ENCODE data around the gene TSKS.

The TSKS gene

DNA sequence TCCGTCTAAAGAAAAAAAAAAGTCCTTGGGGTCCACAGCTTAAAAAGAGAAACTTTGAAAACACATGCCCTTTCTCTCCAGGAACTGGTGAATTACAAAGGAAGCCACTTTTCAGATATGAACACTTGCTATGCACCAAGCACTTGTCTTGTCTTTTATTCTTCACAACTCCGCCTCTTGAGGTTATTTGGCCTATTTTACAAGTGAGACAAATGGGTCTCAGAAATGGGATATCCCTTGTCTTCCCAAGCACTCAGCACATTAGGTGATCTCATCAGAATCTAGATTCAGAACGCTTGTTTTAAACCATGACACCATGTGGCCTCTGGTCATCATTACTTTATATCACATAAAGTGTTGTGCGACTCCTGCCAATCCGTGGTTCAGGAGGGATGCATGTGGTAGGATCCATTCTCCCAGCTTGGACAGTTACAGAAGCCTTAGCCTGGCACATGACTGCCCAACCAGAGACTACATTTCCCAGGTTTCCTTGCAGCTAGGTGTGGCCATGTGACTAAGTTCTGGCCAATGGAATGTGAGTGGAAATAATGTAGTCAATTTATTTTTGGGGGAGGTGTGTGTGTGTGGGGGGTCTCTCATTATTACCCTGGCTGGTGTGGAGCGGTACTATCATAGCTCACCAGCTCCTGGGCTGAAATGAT, 13.9 kb downstream of the TSKS start:
- TF ChIP-seq, protein P1, sequence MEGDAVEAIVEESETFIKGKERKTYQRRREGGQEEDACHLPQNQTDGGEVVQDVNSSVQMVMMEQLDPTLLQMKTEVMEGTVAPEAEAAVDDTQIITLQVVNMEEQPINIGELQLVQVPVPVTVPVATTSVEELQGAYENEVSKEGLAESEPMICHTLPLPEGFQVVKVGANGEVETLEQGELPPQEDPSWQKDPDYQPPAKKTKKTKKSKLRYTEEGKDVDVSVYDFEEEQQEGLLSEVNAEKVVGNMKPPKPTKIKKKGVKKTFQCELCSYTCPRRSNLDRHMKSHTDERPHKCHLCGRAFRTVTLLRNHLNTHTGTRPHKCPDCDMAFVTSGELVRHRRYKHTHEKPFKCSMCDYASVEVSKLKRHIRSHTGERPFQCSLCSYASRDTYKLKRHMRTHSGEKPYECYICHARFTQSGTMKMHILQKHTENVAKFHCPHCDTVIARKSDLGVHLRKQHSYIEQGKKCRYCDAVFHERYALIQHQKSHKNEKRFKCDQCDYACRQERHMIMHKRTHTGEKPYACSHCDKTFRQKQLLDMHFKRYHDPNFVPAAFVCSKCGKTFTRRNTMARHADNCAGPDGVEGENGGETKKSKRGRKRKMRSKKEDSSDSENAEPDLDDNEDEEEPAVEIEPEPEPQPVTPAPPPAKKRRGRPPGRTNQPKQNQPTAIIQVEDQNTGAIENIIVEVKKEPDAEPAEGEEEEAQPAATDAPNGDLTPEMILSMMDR (conservative IDR thresholded peaks at IDR 0.05; ENCODE audit: control insufficient read depth, insufficient read depth, low read depth, low read length), result no peak
- H3K4me3 ChIP-seq (ENCODE audit: control insufficient read depth, low read depth, low read length), result no peak overlapping the region
- peak; percentile 44 for DNase-seq (ENCODE audit: low read depth)

DNA sequence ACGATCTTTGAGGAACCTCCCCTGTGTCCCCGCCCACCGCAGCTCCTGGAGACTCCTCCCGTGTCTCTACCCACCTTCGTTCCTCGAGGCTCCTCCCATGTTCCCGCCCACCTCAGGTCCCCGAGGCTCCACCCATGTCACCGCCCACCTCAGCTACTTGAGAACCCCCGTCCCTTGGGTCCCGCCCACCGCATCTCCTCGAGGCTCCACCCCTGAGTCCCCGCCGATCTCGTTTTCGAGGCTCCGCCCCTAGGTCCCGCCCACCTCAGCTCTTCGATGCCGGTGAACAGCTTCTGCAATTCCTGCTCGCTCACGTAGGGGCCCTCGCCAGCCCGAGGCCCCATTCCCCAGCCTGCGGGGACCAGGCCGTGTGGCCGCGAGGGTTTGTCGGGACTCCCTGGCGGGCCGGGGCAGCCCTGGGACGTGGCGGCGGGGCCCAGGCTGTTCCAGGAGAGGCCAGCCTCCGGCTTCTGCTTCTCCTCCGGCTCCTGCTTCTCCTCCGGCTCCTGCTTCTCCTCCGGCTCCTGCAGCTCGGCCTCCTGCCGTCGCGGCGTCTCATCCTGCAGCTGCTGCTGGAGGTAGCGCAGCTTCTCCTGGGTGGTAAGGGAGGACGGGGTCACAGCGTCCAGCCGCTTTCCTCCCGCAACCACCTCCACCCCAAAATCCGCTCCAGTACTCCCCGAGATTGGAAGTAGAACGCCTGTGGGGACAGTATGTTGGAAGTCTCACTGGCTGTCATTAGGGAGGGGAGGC, 16.7 kb downstream of the TSKS start:
- peak; percentile 83 for DNase-seq (ENCODE audit: low read depth)
- no peak overlapping the region for H3K4me3 ChIP-seq (ENCODE audit: control insufficient read depth, low read depth, low read length)
- TF ChIP-seq, protein P1 (conservative IDR thresholded peaks at IDR 0.05; ENCODE audit: control insufficient read depth, insufficient read depth, low read depth, low read length), result no peak

DNA sequence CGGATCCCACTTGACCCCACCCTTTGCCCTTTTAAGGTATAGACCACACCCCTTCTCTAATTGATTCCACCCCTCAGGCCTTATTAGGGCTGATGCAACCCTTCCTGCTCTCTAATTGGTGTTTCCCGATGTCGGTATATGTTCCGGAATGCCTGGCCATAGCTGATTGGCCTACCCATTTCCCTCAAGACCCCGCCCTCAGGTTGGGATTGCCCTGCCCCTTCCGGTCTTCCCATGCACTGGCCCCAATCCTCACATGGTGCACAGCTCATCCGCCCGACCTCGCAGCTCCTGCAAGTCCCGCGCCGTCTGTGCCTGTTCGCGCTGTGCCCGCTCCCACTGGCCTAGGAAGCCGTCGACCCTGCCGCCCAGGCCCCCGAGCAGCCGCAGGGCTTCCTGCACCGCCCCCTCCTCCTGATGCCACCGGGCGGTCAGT, 18.1 kb downstream of the TSKS start:
- TF ChIP-seq, protein P1 (conservative IDR thresholded peaks at IDR 0.05; ENCODE audit: control insufficient read depth, insufficient read depth, low read depth, low read length), result no peak
- DNase-seq (ENCODE audit: low read depth), result no peak
- H3K4me3 ChIP-seq (ENCODE audit: control insufficient read depth, low read depth, low read length), result no peak overlapping the region

DNA sequence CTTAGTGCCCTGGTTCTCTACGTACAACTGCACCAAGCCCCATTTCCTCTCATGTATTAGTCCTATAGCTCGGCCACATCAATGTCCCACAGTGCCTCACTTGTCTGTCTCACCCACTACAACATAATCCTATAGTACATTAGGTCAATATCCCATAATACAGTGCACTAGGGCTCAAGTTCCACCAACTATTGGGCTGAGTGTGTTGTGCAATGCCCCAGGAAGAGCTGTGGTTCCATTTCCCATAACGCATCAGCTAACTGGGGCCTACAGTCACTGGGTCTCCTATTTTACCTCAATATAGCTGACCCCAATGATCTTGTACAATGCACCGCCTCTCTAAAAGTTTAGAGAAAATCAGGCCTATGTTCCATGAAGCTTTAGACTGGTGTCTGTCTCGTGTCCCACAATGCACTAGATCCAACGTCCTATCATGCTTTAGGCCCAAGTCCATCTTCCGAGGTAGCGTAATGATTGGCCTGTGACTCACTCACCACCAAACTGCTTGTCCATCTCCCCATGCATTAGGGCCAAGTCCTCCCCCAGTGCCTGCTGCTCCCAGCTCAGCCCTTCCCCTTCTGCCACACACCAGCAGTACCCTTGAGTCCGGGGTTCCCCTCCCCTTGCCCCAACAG, 21.8 kb downstream of the TSKS start:
- peak; percentile 55 for DNase-seq (ENCODE audit: low read depth)
- H3K4me3 ChIP-seq (ENCODE audit: control insufficient read depth, low read depth, low read length), result no peak overlapping the region
- TF ChIP-seq, protein P1 (conservative IDR thresholded peaks at IDR 0.05; ENCODE audit: control insufficient read depth, insufficient read depth, low read depth, low read length), result no peak

DNA sequence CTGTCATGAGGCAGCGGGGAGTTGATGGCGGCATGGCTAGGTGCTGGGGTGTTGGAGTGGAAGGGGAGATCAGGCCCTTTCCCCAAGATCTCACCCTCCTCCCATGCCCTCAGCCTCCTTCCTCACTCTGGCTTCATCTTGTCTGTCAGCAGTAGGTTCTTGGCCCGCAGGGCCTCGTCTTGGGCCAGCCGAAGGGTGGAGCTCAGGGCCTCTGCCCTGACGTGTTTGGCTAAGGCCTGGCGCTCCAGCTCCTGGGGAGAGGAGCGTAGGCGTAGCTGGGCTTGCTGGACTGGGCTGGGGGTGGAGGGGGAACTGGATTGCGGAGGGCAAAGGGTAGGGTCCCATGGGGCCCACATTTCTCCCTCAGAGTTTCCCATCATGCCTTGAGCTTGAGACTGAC, 23.2 kb downstream of the TSKS start:
- H3K4me3 ChIP-seq (ENCODE audit: control insufficient read depth, low read depth, low read length), result no peak overlapping the region
- TF ChIP-seq, protein P1 (conservative IDR thresholded peaks at IDR 0.05; ENCODE audit: control insufficient read depth, insufficient read depth, low read depth, low read length), result no peak
- peak; percentile 34 for DNase-seq (ENCODE audit: low read depth)

DNA sequence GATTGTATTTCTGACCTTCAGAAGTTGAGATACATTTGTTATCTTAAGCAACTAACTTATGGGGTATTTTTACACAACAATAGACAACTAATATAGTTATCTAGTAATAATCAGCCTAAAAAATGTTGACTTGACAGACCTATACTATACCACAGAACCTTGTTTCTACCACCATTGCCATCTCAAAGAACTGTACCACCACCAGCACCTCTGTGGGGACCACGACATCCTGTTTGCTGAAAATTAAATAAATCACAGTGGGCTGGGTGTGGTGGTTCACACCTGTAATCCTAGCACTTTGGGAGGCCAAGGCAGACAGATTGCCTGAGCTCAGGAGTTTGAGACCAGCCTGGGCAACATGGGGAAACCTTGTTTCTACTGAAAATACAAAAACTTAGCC, 24.0 kb downstream of the TSKS start:
- no peak for DNase-seq (ENCODE audit: low read depth)
- no peak overlapping the region for H3K4me3 ChIP-seq (ENCODE audit: control insufficient read depth, low read depth, low read length)
- TF ChIP-seq, protein P1 (conservative IDR thresholded peaks at IDR 0.05; ENCODE audit: control insufficient read depth, insufficient read depth, low read depth, low read length), result no peak

Data from fibroblast of mammary gland (primary cell).